Smooth muscle cell (in vitro differentiated cells): ENCODE measurements around the gene ATL2. TPM values are rescaled to one million over a fixed set of nuclear protein-coding genes. Genes with fewer than 3 reads are reported as not detected.
A peak's percentile ranks its signal among the peaks of the same experiment; 100 is the strongest.

ENCODE experiments used
- DNase-seq: peaks from one replicate; lab custom pipeline; 2025; ENCODE audit not compliant: unreplicated experiment; lab: John Stamatoyannopoulos, UW
- H2AFZ ChIP-seq: fragments of 200-600 bp; sonication (generic); 2 replicates; pipeline ENCODE4 v1.6.0; 2016; ENCODE audit warnings: antibody characterized with exemption, low read depth, mild to moderate bottlenecking
- H3F3A ChIP-seq: fragments of 200-600 bp; sonication (generic); 2 replicates; pipeline ENCODE4 v1.6.0; 2017; ENCODE audit warnings: antibody characterized with exemption, low read depth
- H3K27ac ChIP-seq: fragments of 200-600 bp; sonication (generic); 2 replicates; pipeline ENCODE4 v1.5.1; 2016; ENCODE audit warnings: low read depth, mild to moderate bottlenecking
- H3K27me3 ChIP-seq: fragments of 200-600 bp; sonication (generic); 2 replicates; pipeline ENCODE4 v1.6.1; 2016; ENCODE audit warnings: low read depth, mild to moderate bottlenecking
- H3K36me3 ChIP-seq: fragments of 200-600 bp; sonication (generic); 2 replicates; pipeline ENCODE4 v1.5.1; 2016; ENCODE audit warnings: low read depth
- H3K4me1 ChIP-seq: fragments of 200-600 bp; sonication (generic); 2 replicates; pipeline ENCODE4 v1.5.1; 2016; ENCODE audit warnings: low read depth
- H3K4me2 ChIP-seq: fragments of 200-600 bp; sonication (generic); 2 replicates; pipeline ENCODE4 v1.6.0; 2016; ENCODE audit warnings: mild to moderate bottlenecking
- H3K4me3 ChIP-seq: fragments of 200-600 bp; sonication (generic); 2 replicates; pipeline ENCODE4 v1.5.1; 2016; ENCODE audit warnings: mild to moderate bottlenecking
- H3K79me2 ChIP-seq: fragments of 200-600 bp; sonication (generic); 2 replicates; pipeline ENCODE4 v1.6.0; 2016; ENCODE audit warnings: low read depth, mild to moderate bottlenecking
- H3K9ac ChIP-seq: fragments of 200-600 bp; sonication (generic); 2 replicates; pipeline ENCODE4 v1.6.0; 2016; ENCODE audit warnings: low read depth
- H3K9me3 ChIP-seq: fragments of 200-600 bp; sonication (generic); replicated peaks from 2 replicates; pipeline ENCODE4 v1.5.1; 2016; ENCODE audit warnings: low read depth
- H4K20me1 ChIP-seq: fragments of 200-600 bp; sonication (generic); 2 replicates; pipeline ENCODE4 v1.6.0; 2016; ENCODE audit warnings: low read depth
- WGBS: methylation state at CpG from one replicate; pipeline ENCODE4 v1.1.7; 2016; ENCODE audit warnings: low lambda C conversion rate; 5-methylcytosine and 5-hydroxymethylcytosine counted together
- polyA plus RNA-seq: library from polyadenylated mRNA; unstranded; fragments of >200 nt; fragmentation: Nextera tagmentation; extraction: Ambion mirVana; gene quantifications from 2 replicates; pipeline ENCODE4 v1.2.1, GENCODE V29; 2016
- total RNA-seq: library from RNA; depleted of rRNA; stranded (reverse); fragments of >200 nt; gene quantifications from 2 replicates; pipeline ENCODE4 v1.2.3, GENCODE V29; 2014
- TF ChIP-seq, protein P1 (sequence below): fragments of 200-600 bp; sonication (generic); IDR thresholded peaks from 2 replicates; pipeline ENCODE4 v1.5.1; 2017; ENCODE audit warnings: borderline replicate concordance, mild to moderate bottlenecking, antibody characterized with exemption; ENCODE audit not compliant: insufficient read depth, poor library complexity, severe bottlenecking

The ATL2 gene
- total and polyA plus RNA-seq, 2 experiments from 2014 or later: 19.9 to 56.7 TPM

DNA sequence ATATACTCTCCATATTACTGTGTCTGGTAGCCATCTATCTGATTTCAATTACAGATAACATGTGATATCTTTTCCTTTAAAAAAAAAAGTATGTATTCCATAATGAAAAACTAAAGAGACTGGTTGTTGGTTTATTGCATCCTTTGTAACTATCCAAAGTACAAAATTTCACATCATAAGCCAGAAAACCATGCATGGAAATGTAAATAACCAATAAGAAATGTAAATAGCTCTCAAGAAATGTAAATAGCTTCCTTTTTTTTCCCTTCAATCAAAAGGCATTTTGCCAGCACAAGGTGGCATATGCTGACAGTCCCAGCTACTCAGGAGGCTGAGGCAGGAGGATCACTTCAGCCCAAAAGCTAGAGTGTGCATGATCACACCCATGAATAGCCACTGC lies 59.3 kb downstream of the ATL2 start:
- H3K36me3 ChIP-seq: peaks cover 3% of the 10 kb centered on the region
- no peaks in the 10 kb centered on the region for H3K4me1 ChIP-seq
- no peak overlapping the region for H3K4me2 ChIP-seq

DNA sequence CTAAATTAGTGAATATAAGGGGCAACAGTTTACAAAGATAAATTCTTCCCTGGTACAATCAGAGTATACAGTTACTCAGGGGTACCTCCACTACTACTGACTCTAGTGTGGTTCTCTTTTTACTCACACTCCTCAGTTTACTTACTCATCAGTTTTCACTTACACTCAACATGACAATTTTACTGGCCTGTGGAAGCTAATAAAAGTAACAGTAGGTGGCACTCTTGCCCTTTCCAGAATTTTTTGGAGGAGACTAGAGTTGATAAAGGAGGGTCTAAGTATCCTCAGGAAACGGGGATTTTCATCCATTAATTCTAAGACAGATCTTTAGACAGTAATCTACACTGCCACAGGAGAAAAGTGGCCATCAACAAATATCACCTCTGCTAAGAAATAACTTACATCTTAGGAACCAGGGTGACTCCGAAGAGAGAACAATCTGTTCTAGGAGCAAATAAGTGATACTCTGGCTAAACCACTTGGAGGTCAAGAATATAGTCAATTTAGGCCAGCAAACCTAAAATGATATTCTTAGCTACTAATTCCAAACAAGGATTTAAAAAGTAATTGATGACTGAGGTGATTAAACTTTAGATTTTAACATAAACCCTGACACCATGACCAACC lies 61.3 kb downstream of the ATL2 start:
- DNase-seq: no peak
- Histone ChIP-seq H3K4me3 (no peak overlapping the region), H4K20me1 (peaks cover 4% of the 10 kb centered on the region), H3K36me3 (peaks cover 14% of the 10 kb centered on the region), H3F3A (peaks cover 8% of the 10 kb centered on the region), H2AFZ (no peak overlapping the region), H3K9me3 (no peaks in the 10 kb centered on the region), H3K4me1 (no peaks in the 10 kb centered on the region), H3K9ac (no peak overlapping the region), H3K27me3 (no peaks in the 10 kb centered on the region), H3K4me2 (no peak overlapping the region), H3K79me2 (no peaks in the 10 kb centered on the region), H3K27ac (no peak overlapping the region)
- WGBS: 58% methylated on average over 2 of the region's 2 CpGs
- TF ChIP-seq, protein P1, sequence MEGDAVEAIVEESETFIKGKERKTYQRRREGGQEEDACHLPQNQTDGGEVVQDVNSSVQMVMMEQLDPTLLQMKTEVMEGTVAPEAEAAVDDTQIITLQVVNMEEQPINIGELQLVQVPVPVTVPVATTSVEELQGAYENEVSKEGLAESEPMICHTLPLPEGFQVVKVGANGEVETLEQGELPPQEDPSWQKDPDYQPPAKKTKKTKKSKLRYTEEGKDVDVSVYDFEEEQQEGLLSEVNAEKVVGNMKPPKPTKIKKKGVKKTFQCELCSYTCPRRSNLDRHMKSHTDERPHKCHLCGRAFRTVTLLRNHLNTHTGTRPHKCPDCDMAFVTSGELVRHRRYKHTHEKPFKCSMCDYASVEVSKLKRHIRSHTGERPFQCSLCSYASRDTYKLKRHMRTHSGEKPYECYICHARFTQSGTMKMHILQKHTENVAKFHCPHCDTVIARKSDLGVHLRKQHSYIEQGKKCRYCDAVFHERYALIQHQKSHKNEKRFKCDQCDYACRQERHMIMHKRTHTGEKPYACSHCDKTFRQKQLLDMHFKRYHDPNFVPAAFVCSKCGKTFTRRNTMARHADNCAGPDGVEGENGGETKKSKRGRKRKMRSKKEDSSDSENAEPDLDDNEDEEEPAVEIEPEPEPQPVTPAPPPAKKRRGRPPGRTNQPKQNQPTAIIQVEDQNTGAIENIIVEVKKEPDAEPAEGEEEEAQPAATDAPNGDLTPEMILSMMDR: peak; percentile 76

More for the DNA sequence above, 59.3 kb downstream of the ATL2 start:
- H3K27ac ChIP-seq: no peak overlapping the region
- H3F3A ChIP-seq: peaks cover 8% of the 10 kb centered on the region
- no peaks in the 10 kb centered on the region for H3K9me3 ChIP-seq
- no peak overlapping the region for H3K4me3 ChIP-seq
- no peaks in the 10 kb centered on the region for H3K79me2 ChIP-seq
- TF ChIP-seq, protein P1: no peak
- peaks cover 15% of the 10 kb centered on the region for H4K20me1 ChIP-seq
- DNase-seq: no peak
- no peaks in the 10 kb centered on the region for H3K27me3 ChIP-seq
- no peak overlapping the region for H3K9ac ChIP-seq
- no peak overlapping the region for H2AFZ ChIP-seq

DNA sequence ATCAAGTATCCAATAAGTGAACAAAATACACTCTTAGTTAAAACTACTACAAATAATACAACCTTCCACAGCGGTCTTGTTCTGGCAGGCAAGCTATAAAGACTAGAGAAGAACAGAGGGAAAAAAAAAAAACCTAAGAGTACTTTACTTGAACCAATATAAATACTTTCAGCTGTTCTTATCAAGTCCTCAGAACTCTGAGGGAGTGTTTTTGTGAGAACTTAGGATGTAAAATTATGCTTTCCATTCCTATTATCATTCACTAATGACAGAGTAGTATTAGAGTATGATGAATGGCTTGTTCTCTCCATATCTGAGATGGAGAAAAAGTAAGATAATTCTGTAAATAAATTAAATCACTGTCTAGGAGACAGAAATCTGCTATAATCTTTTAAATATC lies 68.3 kb downstream of the ATL2 start:
- Histone ChIP-seq H4K20me1 (no peaks in the 10 kb centered on the region), H3K4me1 (no peaks in the 10 kb centered on the region), H3K27me3 (no peaks in the 10 kb centered on the region), H3K27ac (no peak overlapping the region), H3K9me3 (no peaks in the 10 kb centered on the region), H3K36me3 (peaks cover 14% of the 10 kb centered on the region), H3K79me2 (peaks cover 19% of the 10 kb centered on the region), H3K4me3 (no peak overlapping the region), H3K4me2 (no peak overlapping the region), H3K9ac (no peak overlapping the region), H2AFZ (no peak overlapping the region), H3F3A (no peaks in the 10 kb centered on the region)
- TF ChIP-seq, protein P1: no peak
- no peak for DNase-seq
- WGBS: 78% methylated on average over 1 of the region's 1 CpG
